Astrocyte (in vitro differentiated cells and primary cell): Measurements from ENCODE around the gene APOA5. TPM values are rescaled to one million over a fixed set of nuclear protein-coding genes. Genes with fewer than 3 reads are reported as not detected.

Experiments
- DNase-seq: peaks from one replicate; pipeline ENCODE4 v3.0.0-alpha.2; 2010; ENCODE audit warnings: low read depth
- FAIRE-seq: peaks from 2 replicates; lab custom pipeline; 2011; peaks lifted over from hg19 to GRCh38; lab: Jason Lieb, UNC
- H2AFZ ChIP-seq: 2 replicates; pipeline ENCODE4 v1.6.0; 2012; ENCODE audit warnings: low read depth, low read length, inconsistent platforms
- H3K27ac ChIP-seq: 2 replicates; pipeline ENCODE4 v1.5.1; 2011; ENCODE audit warnings: low read depth, low read length, inconsistent platforms
- H3K27me3 ChIP-seq: 2 replicates; pipeline ENCODE4 v1.6.0; 2011; ENCODE audit warnings: low read length, inconsistent platforms; ENCODE audit not compliant: insufficient read depth
- H3K36me3 ChIP-seq: 2 replicates; pipeline ENCODE4 v1.5.1; 2011; ENCODE audit warnings: low read length, inconsistent platforms; ENCODE audit not compliant: insufficient read depth
- H3K4me1 ChIP-seq: 2 replicates; pipeline ENCODE4 v1.5.1; 2011; ENCODE audit warnings: low read length, inconsistent platforms; ENCODE audit not compliant: insufficient read depth
- H3K4me2 ChIP-seq: 2 replicates; pipeline ENCODE4 v1.6.0; 2012; ENCODE audit warnings: low read length, inconsistent platforms
- H3K4me3 ChIP-seq: 2 replicates; pipeline ENCODE4 v1.5.1; 2011; ENCODE audit warnings: low read depth, mild to moderate bottlenecking, low read length, inconsistent platforms; ENCODE audit not compliant: insufficient read depth
- H3K79me2 ChIP-seq: 2 replicates; pipeline ENCODE4 v1.6.0; 2012; ENCODE audit warnings: mild to moderate bottlenecking, low read length, inconsistent platforms; ENCODE audit not compliant: insufficient read depth
- H3K9ac ChIP-seq: 2 replicates; pipeline ENCODE4 v1.6.0; 2012; ENCODE audit warnings: mild to moderate bottlenecking, low read length, inconsistent platforms
- H3K9me3 ChIP-seq: 2 replicates; pipeline ENCODE4 v1.5.1; 2012; ENCODE audit warnings: low read depth, mild to moderate bottlenecking, low read length, inconsistent platforms; ENCODE audit not compliant: insufficient read depth
- H4K20me1 ChIP-seq: 2 replicates; pipeline ENCODE4 v1.6.0; 2012; ENCODE audit warnings: low read length, inconsistent platforms; ENCODE audit not compliant: insufficient read depth
- H3K27ac Mint-ChIP-seq: one replicate; pipeline ENCODE4 v1.8.0; 2021; ENCODE audit warnings: mild to moderate bottlenecking, mixed read lengths; ENCODE audit not compliant: unreplicated experiment
- H3K27me3 Mint-ChIP-seq: one replicate; pipeline ENCODE4 v1.8.0; 2021; ENCODE audit warnings: low read depth, mixed read lengths; ENCODE audit not compliant: unreplicated experiment
- H3K36me3 Mint-ChIP-seq: one replicate; pipeline ENCODE4 v1.8.0; 2021; ENCODE audit warnings: low read depth, mixed read lengths; ENCODE audit not compliant: unreplicated experiment
- H3K4me1 Mint-ChIP-seq: one replicate; pipeline ENCODE4 v1.8.0; 2021; ENCODE audit warnings: low read depth, mixed read lengths; ENCODE audit not compliant: unreplicated experiment
- H3K4me3 Mint-ChIP-seq: one replicate; pipeline ENCODE4 v1.8.0; 2021; ENCODE audit warnings: mild to moderate bottlenecking, moderate library complexity, mixed read lengths; ENCODE audit not compliant: unreplicated experiment
- H3K9me3 Mint-ChIP-seq: one replicate; pipeline ENCODE4 v1.8.0; 2021; ENCODE audit warnings: mild to moderate bottlenecking, mixed read lengths; ENCODE audit not compliant: unreplicated experiment
- CTCF ChIP-seq: IDR thresholded peaks from 2 replicates; pipeline ENCODE4 v1.5.1; 2011; ENCODE audit warnings: low read depth, mild to moderate bottlenecking, inconsistent platforms, low read length, moderate library complexity; ENCODE audit not compliant: insufficient read depth
- EZH2 ChIP-seq: IDR thresholded peaks from 2 replicates; pipeline ENCODE4 v1.6.1; 2012; ENCODE audit warnings: mild to moderate bottlenecking, low read length, inconsistent platforms; ENCODE audit not compliant: insufficient read depth
- total RNA-seq: library from RNA; stranded (reverse); gene quantifications from 2 replicates; pipeline ENCODE4 v1.2.1, GENCODE V29; 2021

APOA5 gene
- total RNA-seq, 1 donor from 2014 or later, result not detected

- Histone ChIP-seq H3K4me3 (no peak overlapping the region), H3K79me2 (no peaks in the 10 kb centered on the region), H3K4me1 (peaks cover 10% of the 10 kb centered on the region), H2AFZ (no peak overlapping the region), H3K27me3 (peaks cover 2% of the 10 kb centered on the region), H3K36me3 (no peaks in the 10 kb centered on the region), H3K9me3 (no peaks in the 10 kb centered on the region), H4K20me1 (no peaks in the 10 kb centered on the region), H3K9ac (no peak overlapping the region), H3K4me2 (no peak overlapping the region), H3K27ac (no peak overlapping the region)
- Mint-ChIP-seq H3K27ac (no peak overlapping the region), H3K9me3 (no peaks in the 10 kb centered on the region), H3K4me1 (peaks cover 6% of the 10 kb centered on the region), H3K4me3 (no peak overlapping the region), H3K27me3 (no peaks in the 10 kb centered on the region), H3K36me3 (no peaks in the 10 kb centered on the region)
- DNase-seq (no peak), FAIRE-seq (no peak)
- TF ChIP-seq CTCF (no peak), EZH2 (no peak)
Measured at GRCh38 chr11:116796548-116796947, 4.9 kb upstream of the APOA5 start.

DNA sequence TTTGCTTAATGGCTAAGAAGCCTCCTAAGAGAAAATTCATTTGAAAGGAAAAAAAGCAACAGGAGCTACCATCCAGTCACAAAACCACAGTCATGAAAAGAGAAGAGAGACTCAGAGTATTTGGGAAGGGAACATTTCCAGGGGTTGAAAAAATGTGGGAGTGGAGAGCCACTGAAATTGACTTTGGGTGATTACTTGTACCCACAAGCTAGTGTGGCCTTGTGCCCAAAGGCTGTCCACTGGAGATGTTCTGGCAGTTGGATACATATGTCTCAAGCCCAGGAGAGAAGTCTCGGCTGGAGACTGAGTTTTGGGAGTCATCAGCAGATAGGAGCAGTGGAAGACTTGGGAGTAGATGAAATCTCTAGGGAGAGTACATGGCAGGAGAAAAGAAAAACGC lies 3.2 kb upstream of the APOA5 start:
- Histone ChIP-seq H3K4me1 (peaks cover 16% of the 10 kb centered on the region), H3K27ac (no peak overlapping the region), H3K4me3 (no peak overlapping the region), H3K9ac (no peak overlapping the region), H3K36me3 (no peaks in the 10 kb centered on the region), H3K9me3 (no peaks in the 10 kb centered on the region), H3K4me2 (no peak overlapping the region), H3K27me3 (no peaks in the 10 kb centered on the region), H2AFZ (no peak overlapping the region), H3K79me2 (no peaks in the 10 kb centered on the region), H4K20me1 (no peaks in the 10 kb centered on the region)
- no peak overlapping the region for H3K27ac Mint-ChIP-seq
- no peak for FAIRE-seq
- peaks cover 6% of the 10 kb centered on the region for H3K4me1 Mint-ChIP-seq
- TF ChIP-seq CTCF (no peak), EZH2 (no peak)
- H3K36me3 Mint-ChIP-seq, result no peaks in the 10 kb centered on the region
- no peak overlapping the region for H3K4me3 Mint-ChIP-seq
- no peaks in the 10 kb centered on the region for H3K9me3 Mint-ChIP-seq
- DNase-seq, result no peak
- peaks cover 7% of the 10 kb centered on the region for H3K27me3 Mint-ChIP-seq

DNA sequence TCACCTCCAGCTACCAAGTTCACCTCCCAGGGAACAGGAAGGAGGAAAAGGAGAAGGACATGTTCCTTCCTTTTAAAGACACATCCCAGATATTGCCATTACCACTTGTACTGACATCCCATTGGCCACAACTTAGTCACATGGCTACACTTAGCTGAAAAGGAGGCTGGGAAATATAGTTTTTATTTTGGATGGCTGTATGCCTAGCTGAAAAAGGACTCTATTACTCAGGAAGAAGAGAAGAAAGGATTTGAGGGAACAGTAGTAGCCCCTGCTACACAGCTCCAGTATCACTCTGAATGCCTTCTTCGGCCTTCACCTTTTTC lies 2.1 kb upstream of the APOA5 start:
- DNase-seq (no peak), FAIRE-seq (no peak)
- Histone ChIP-seq H3K27me3 (no peaks in the 10 kb centered on the region), H3K79me2 (no peaks in the 10 kb centered on the region), H3K36me3 (no peaks in the 10 kb centered on the region), H3K4me1 (peaks cover 16% of the 10 kb centered on the region), H3K27ac (no peak overlapping the region), H3K9me3 (no peaks in the 10 kb centered on the region), H3K4me2 (no peak overlapping the region), H2AFZ (no peak overlapping the region), H4K20me1 (no peaks in the 10 kb centered on the region), H3K4me3 (no peak overlapping the region), H3K9ac (no peak overlapping the region)
- Mint-ChIP-seq H3K4me3 (no peak overlapping the region), H3K9me3 (no peaks in the 10 kb centered on the region), H3K27ac (no peak overlapping the region), H3K4me1 (peaks cover 9% of the 10 kb centered on the region), H3K27me3 (peaks cover 13% of the 10 kb centered on the region), H3K36me3 (no peaks in the 10 kb centered on the region)
- TF ChIP-seq EZH2, result no peak
- no peak for TF ChIP-seq CTCF
